IPS DF 19.7 (cell line): Measurements from ENCODE around the gene DCAF5.

Source experiments
- DNase-seq: peaks from one replicate; pipeline ENCODE4 v3.0.0-alpha.2; 2013; ENCODE audit warnings: low read depth, low spot score

The DCAF5 gene

DNA sequence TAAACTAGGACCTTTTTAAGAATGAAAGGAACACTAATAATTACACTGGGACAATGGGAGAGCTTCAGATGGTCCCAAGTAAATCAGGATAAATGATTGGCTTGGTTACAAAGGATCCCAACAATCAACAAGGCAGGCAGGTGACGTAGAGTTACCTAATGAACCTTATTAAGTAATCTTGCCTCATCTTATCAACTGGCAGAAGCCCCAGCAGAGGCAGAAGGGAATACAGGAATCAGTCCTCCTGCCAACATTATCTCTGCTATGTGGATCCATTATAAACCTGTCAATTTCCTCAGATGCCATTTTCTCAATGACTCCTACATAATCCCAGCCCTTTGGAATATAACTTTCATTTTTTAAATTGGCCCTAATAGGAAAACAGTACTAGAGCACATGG is 11.4 kb downstream of the DCAF5 start:
- DNase-seq: no peak

DNA sequence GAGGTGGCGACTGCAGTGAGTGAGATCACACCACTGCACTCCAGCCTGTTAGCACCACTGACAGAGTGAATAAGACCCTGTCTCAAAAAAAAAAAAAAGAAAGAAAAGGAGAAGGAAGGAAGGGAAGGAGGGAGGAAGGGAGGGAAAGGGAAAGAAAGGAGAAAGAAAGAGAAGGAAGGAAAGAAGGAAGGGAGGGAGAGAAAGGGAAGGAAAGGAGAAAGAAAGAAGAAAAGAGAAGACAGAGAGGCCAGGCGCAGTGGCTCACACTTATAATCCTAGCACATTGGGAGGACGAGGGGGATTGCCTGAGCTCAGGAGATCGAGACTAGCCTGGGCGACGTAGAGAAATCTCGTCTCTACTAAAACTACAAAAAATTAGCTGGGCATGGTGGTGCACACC is 13.2 kb downstream of the DCAF5 start:
- no peak for DNase-seq

DNA sequence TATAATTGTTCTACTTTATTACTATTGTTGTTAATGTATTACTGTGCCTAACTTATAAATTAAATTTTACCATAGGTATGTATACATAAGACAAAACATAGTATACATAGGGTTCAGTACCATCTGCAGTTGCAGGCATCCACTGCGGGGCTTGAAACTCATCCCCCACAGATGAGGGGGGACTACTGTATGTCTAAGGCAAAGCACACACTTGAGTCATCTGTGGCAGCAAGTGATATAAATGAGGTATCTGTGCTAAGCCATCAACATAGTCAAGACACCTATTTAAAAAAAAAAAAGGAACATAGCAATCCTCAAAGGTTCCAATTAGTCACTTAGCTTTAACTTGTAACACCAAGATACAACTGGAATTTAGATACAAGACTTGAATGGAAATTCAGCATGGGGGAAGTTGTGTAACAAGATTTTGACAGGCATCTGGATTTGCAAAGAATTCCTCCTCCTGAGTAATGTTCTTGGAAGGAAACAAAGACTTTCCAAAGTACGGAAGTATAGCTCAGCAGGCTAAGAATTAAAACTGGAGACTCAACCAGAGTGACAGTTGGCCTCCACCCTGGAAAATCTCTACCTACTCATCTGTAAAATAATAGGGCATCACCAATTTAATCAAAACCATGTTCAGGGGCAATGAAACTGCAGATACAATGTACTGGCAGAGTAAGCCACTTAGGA is 14.9 kb downstream of the DCAF5 start:
- no peak for DNase-seq

DNA sequence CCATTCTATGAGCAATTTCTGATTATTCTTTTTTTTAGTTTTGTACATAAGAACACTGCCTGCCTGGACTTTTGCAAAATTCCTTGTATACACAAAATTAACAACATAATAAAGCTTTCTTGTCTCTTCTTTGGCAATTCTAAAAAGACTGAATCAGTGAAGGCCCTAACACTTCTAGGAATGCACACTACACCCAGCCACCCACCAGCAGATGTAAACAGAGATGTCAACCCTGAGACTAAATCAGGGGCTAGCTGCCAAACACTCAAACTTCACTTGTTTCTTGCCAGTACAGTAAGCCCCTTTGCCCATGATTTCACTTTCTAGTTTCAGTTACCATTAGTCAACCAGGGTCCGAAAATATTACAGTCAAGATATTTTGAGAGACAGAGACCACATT is 15.5 kb downstream of the DCAF5 start:
- DNase-seq: no peak

DNA sequence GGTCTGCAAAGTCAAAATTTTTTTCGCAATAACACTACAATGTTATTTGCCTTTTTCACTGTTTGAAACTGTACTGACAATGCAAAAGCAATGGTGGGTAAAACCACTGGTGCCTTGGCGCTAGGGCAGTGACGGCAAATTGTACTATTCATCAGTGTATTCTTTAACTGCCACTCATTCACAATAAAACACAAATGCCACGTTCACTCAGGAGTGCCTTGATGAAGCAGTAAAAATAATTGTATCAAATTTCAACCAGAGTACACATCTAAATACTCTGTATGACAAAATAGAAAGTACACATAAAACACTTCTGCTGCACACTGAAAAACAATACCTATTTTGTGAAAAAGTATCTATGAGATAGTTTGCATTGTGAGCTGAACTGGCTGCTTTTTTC is 17.8 kb downstream of the DCAF5 start:
- DNase-seq: no peak

DNA sequence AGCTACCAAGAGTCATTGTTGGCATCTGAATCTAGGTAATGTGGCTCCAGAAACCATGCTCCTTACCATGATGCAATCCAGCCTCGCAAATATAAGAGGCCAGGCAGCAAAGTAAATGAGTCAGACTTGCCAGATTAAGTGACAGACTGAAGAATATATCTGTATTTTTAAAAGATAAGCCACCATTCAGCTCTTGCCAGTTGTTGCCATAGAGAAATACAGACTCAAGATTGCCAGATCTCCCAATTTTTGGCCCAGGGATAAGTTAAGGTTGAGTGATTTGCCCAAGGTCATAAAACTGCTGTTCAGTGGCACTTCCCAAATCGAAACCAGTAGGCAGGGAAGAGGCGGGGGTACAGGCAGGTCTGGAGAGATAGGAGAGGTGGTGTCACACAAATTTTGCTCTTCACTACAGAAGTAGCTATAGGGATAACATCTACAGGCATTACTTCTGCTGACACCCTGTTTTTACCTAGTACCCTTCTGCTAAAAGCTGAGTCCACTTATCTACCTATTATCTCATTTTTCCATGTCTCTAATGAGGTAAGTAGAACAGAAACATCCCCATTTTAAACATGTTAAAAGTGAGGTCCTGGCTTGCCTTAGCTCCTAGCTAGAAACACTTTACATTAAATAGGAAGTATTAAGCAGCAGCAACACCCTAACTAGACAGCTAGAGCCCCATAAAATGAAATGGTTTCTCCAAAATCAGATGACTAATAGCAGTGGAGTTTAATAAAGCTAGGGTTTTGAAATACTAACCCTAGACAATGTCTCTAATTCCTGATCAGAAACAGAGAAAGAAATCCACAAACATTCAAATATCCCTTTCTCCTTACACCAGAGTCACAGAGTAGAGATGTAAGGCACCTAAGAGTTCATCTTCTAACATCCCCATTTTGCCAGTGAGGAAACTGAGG is 19.5 kb downstream of the DCAF5 start:
- DNase-seq: no peak

DNA sequence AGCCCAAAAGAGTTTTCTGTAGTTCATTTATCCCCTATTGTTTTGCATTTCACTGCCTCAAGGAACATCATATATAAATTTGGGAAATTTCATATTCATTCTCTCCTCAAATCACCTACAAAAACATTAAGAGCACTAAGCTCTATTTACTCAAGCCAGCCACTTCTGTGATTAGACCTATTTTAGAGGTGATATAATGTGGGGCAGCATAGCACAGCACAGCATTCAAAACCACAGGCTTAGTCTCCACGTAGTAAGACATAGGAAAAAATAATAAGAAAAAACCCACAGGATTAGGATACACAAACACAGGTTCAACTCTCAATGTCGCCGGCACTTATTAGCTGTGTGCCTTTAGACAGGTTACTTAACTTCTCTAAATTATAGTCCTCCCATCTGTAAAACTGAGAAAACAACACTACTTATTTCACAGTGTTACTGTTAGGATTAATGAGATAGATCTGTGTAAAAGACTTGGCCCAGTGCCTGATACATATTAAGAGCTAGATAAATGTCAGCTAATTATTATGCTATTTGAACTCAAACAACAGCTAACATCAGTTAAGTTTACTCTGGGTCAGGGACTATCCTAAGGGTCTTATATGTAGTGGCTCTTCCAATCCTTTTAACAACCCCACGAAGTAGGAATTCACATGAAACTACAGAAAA is 20.3 kb downstream of the DCAF5 start:
- DNase-seq: no peak

DNA sequence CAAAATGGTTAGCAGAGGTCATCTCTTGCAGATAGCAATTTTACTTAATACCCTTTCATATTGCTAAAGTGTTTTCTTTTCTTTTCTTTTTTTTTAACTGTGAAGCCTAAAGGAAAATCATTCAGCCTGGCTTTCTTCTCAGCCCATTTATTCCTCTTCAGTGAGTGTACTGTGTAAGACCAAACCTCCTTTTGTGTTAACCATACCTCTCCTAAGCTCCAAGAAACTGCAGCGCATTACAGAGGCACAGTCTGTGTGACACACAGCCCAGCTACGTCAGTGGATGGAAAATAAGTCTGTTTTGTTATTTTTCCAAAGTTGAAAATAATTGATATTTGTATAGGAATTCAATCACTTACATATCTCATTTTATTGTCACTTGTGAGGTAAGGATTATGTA is 21.7 kb downstream of the DCAF5 start:
- no peak for DNase-seq

DNA sequence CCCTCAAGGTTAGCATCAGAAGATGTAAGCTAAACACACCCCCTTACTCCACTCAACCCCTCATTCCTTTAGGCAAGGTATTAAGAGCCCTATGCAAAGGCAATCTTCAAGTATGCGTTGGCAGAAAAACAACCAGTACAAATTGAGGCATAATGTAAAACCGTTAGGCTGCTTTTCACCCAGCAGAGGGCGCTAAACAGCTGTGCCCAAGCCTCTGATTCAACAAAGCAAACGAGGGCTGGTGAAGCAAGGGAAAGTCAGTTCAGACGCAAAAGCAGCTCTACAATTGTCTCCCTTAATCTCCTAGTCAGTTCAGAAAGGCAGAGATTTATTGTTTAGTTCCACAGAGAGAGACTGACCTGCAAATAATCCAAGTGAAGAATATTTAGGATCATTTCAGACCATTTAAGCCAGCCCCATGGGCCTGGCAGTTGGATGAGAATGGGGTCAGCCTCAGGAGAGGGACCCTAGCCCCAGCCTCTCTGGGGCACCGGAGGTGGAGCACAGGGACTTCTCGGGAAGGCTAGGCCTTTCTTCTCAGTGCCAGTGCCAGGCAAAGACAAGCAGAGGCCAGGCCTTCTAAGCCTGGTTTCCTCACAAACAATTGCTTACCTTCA is 23.5 kb downstream of the DCAF5 start:
- DNase-seq: peak; percentile 64

DNA sequence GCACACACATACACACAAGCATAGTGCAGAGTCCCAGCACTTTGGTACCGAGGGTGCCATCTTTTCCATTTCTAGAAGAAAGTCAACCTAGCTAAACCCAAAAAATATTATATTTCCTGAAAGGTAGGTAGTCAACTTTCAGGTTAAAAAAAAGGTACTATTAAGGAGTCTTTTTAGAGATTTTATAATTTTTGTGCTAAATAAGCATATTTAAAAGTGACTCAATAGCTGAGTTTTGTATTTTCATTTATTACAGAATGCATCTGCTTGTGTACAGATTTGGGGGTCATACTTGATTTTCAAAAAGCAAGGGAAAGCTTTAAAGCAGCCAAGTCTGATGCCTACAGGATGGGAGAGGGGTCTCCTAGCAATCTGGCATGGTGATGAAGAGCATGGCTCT is 34.6 kb downstream of the DCAF5 start:
- DNase-seq: no peak

DNA sequence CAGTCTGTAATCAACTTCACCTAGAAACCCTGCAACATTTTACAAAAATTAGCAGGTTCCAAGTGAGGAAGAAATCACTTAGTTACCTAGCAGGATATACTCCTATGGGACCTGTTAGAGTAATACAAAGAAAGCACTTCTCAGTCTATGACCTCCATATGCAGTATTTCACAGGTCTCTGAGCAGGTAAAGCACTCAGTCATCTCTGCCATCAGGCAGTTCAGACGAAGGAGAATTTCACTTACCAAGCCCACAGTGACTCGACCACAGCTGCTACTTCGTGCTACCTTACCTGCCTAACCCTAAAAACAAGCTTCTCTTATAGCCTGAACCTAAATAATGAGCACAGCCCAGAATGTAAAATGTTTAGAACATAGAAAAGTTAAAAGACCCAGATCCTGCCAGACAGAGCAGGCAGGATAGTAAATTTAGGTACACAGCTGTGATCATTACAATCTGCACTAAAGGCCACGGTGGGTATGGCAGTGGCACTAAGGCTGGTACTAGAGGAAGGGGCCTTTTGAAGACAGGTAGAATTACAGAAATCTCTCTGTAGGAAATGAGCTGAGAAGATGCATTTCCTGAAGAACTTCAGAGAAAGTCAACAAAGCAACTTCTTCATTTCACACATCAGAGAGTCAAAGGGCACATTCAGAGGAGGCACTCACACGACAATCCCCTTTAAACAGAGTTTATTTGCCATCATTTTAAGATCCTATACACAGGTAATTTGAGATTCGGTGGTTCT is 35.7 kb downstream of the DCAF5 start:
- no peak for DNase-seq

DNA sequence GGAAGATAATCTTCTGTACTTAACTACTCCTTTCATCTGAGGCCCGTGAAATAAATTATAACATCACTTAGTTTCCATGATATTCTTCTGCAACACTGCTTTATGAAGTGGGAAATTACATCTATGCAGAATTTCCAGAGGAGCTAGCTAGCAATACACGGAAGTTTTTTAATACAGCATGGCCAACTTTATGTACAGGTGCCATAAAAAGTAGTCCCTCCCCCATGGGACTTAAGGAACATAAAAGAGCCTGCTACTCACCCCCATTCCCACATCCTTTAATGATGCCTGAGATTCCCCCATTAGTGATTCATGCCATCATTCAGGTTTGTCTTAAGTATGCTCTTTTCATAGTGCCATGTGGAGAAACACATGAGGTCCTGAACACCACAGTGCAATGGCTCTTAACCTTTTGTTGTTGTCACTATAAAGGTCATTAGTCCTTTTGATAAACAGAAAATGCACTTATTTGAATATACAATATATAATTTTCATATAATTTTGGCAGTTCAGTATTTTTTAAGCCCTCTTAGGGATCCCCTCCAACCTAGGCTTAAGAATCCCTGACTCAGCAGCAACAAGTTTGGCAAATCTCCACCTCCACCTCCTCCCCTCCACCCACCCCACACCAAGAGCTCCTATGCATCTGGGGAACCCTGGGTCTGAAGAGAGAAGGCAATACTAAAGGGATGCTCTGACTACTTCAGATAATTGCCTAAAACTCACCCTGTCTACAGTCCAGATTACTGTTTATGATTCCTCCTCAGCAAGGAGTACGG is 37.3 kb downstream of the DCAF5 start:
- DNase-seq: no peak

DNA sequence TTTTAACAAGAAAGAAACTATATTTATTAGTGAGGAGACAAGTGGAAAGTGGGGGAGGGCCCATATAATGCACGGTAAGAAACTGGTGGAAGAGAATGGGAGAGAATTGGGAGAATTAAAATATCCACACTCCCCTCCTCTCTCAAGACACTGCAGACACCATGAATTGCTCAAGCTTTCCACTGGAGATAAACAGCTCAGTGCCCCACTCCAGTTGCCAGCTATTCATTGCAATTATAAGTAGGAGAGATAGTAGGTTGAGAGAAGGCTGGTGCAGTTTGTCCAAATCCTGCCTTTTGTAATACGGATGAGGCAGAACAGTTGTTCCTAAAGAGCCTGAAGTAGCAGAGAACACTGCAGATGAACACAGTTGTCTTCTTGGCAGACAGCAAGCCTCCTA is 38.2 kb downstream of the DCAF5 start:
- DNase-seq: no peak

DNA sequence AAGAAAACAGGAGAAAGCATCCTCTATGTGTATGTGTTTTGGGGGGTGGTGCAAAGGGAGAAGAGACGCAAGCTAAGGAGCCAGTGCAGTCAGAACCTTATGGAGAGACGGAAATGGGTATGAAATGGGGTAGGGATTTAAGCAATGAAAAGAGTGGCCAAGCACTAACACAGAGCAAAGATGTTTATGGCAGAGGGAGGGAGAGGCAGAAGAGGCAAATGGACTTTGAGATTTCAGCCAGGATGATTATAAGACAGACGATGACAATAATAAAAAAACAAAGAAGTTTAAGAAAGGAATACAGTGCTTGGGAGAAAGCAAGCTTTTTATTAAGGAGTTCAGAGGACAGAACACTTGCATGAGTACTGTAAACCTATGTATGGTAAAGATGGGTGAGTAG is 44.6 kb downstream of the DCAF5 start:
- DNase-seq: no peak

DNA sequence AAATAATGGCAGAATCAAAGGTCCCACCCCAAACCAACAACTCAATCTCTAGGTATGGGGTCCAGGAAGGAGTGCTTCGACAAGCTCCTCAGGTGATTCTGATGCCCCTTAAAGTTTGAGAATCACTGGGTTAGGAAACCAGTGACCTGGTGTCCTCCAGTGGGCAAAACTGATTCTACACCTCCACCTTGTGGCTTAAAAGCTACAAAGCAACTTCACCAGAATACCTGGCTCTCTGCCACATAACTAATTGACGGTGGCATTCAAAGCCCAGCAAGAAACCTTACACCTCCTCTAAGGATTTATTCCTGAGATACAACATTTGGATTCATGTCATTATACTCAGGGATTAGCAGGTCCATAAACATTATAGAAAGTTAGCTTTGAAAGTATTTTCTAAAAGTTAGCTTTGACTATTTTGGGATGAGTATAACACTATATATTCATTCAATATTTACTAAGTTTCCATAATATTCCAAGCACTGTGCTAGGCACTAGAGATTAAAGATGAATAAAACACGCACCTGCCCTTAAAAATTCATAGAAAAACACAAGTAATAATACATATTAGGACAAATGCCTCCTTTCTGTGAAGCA is 45.4 kb downstream of the DCAF5 start:
- no peak for DNase-seq

DNA sequence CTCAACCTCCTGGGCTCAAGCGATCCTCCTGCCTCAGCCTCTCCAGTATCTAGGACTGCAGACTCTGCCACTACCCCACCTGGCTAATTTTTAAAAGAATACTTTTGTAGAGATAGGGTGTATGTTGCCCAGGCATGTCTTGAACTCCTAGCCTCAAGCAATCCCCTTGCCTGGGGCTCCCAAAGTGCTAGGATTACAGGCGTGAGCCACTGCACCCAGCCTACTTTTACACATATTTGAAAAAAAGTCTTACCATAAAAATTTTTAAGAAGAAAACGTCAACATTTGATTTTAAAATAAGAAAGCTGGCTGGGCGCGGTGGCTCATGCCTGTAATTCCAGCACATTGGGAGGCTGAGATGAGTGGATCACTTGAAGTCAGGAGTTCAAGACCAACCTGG is 46.5 kb downstream of the DCAF5 start:
- DNase-seq: no peak

DNA sequence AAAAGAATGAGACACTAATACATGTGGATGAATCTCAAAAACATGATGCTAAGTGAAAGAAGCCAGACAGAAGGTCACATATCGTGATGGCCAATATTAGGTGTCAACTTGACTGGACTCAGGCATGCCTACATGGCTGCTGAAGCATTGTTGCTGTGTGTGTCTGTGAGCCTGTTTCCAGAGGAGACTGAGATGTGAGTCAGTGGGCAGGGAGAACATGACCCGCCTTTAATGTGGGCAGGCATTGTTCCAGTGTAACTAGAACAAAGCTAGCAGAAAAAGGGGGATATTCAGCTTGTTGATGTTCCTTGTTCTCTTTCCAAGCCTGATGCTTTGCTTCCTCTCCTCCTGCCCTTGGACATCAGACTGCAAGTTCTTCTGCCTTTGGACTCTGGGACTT is 47.6 kb downstream of the DCAF5 start:
- no peak for DNase-seq

DNA sequence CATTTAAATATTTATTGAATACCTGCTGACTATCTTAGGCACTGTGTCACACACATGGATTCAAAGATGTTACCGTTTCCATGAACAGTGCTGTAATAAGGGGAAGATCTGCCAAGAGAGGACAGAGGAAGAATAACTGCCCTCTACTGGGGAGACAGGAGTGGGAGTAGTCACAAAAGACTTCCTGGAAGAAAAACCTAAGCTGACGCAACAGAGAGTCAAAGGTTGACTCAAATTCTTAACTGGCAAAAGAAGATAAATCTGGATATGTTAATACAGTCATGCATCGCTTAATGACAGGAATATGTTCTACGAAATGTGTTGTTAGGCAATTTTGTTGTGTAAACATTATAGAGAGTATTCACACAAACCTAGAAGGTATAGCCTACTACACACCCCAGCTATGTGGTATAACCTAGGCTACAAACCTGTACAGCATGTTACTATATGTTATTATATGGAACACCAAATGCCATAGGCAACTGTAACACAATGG is 51.5 kb downstream of the DCAF5 start:
- no peak for DNase-seq

DNA sequence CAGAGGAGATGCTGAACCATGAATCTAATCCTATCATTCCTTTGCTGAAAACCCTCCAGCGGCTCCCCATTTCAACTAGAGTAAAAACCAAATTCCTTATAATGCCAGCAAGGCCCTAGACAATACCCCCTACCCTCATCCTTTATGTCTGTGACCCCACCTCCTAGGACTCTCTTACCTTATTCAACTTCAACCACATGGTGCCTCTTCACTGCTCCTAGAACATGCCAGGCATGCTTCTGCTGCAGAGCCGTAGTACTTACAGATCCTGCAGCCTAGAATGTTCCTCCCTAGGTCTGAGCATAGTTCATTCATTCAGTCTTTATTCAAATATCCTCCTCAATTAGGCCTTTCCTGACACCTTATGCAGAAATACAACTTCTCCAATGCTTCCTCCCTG is 54.9 kb downstream of the DCAF5 start:
- DNase-seq: no peak
